K562 (cell line): ENCODE results near the gene GADL1.

Experiments used
- MAZ ChIP-seq, 2 experiments: fragments of 450-650 bp in 1 of 2; sonication (generic) in 1 of 2; formaldehyde crosslinking; IDR thresholded peaks in 1 of 2; conservative IDR thresholded peaks in 1 of 2; 2 replicates each; pipeline versions ENCODE4 v1.4.0 to v1.5.0; 2020; ENCODE audit warnings: mild to moderate bottlenecking in 1 of 2, missing genetic modification reagents in 1 of 2
- NFYB ChIP-seq: IDR thresholded peaks from 2 replicates; pipeline ENCODE4 v1.6.1; 2011; ENCODE audit warnings: mild to moderate bottlenecking, moderate library complexity; ENCODE audit not compliant: insufficient read length; ENCODE audit errors: extremely low read depth
- NR2F6 ChIP-seq: fragments of 450-650 bp; formaldehyde crosslinking; IDR thresholded peaks from 2 replicates; pipeline ENCODE4 v1.4.0; 2020; ENCODE audit warnings: mild to moderate bottlenecking
- SMARCC2 ChIP-seq: fragments of 450-650 bp; IDR thresholded peaks from 2 replicates; pipeline ENCODE4 v1.6.1; 2017; ENCODE audit warnings: antibody characterized with exemption, moderate library complexity, mild to moderate bottlenecking, low read depth
- ZNF224 ChIP-seq: sonication (generic); formaldehyde crosslinking; IDR thresholded peaks from 2 replicates; pipeline ENCODE4 v1.8.0; 2022; ENCODE audit warnings: mild to moderate bottlenecking, missing genetic modification reagents
- ZNF764 ChIP-seq: fragments of 250-450 bp; sonication (Bioruptor Pico); IDR thresholded peaks from 2 replicates; pipeline ENCODE4 v1.4.0; 2020; ENCODE audit warnings: low read depth, mild to moderate bottlenecking, moderate library complexity
- TF ChIP-seq, protein P1 (sequence below): sonication (generic); formaldehyde crosslinking; IDR thresholded peaks from 2 replicates; pipeline ENCODE4 v1.8.0; 2022; ENCODE audit warnings: missing genetic modification reagents, mild to moderate bottlenecking, borderline replicate concordance
- TF ChIP-seq, protein P2 (sequence below): sonication (generic); formaldehyde crosslinking; IDR thresholded peaks from 2 replicates; pipeline ENCODE4 v1.8.0; 2023; ENCODE audit warnings: mild to moderate bottlenecking, missing genetic modification reagents

DNA sequence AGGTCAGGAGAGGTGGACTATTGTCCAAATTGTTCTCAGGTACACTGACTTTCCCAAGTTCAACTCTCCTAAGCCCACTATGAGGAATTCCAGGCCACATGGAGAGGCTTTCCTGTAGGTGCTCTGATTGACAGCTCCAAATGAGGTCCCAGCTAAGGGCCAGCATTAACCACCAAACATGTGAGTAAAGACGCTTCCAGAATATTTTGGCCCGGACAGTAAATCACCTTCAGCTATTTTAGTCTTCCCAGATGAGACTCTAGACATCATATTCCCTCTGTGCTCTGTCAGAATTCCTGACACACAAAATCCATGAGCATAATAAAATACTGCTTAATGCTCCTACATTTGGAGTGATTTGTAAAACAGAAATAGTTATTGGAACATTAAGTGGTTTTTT lies 152.6 kb downstream of the GADL1 start:
- TF ChIP-seq ZNF224 (CRISPR knock-in tag) (no peak), NR2F6 (CRISPR knock-in tag) (no peak), ZNF764 (CRISPR knock-in tag) (no peak), SMARCC2 (no peak), NFYB (no peak), MAZ (CRISPR knock-in tag; conservative IDR thresholded peaks at IDR 0.05 in 1 of 2, IDR thresholded peaks at IDR 0.05 in 1 of 2) (no peak)
- TF ChIP-seq, protein P1, sequence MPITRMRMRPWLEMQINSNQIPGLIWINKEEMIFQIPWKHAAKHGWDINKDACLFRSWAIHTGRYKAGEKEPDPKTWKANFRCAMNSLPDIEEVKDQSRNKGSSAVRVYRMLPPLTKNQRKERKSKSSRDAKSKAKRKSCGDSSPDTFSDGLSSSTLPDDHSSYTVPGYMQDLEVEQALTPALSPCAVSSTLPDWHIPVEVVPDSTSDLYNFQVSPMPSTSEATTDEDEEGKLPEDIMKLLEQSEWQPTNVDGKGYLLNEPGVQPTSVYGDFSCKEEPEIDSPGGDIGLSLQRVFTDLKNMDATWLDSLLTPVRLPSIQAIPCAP (CRISPR knock-in tag) = no peak
- TF ChIP-seq, protein P2, sequence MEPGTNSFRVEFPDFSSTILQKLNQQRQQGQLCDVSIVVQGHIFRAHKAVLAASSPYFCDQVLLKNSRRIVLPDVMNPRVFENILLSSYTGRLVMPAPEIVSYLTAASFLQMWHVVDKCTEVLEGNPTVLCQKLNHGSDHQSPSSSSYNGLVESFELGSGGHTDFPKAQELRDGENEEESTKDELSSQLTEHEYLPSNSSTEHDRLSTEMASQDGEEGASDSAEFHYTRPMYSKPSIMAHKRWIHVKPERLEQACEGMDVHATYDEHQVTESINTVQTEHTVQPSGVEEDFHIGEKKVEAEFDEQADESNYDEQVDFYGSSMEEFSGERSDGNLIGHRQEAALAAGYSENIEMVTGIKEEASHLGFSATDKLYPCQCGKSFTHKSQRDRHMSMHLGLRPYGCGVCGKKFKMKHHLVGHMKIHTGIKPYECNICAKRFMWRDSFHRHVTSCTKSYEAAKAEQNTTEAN (CRISPR knock-in tag) = no peak
